ENCODE measurements around the gene PLCB4. TPM values are rescaled to one million over a fixed set of nuclear protein-coding genes. Genes with fewer than 3 reads are reported as not detected.

PLCB4 gene
- total RNA-seq, 1 experiment from 2014 or later: 12.9 TPM

- Mint-ChIP-seq H3K4me1 (ENCODE audit: low read depth, unreplicated experiment) (peaks cover 6% of the 10 kb centered on the region), H3K27ac (ENCODE audit: unreplicated experiment) (no peak overlapping the region), H3K9me3 (ENCODE audit: low read depth, unreplicated experiment) (no peaks in the 10 kb centered on the region), H3K4me3 (ENCODE audit: low read depth, unreplicated experiment) (no peak overlapping the region), H3K27me3 (ENCODE audit: unreplicated experiment) (no peaks in the 10 kb centered on the region), H3K36me3 (ENCODE audit: insufficient read depth, unreplicated experiment) (no peaks in the 10 kb centered on the region)
- DNase-seq: no peak
- intact Hi-C loops (cut with micrococcal nuclease; ENCODE audit: unreplicated experiment): no loop called here
- no peak for TF ChIP-seq CTCF (IDR thresholded peaks at IDR 0.05; ENCODE audit: unreplicated experiment)
- no TSS peak for BruUV-seq (replicated peaks)
- CTCF ChIA-PET: no interaction called here
Observed at GRCh38 chr20:9322661-9323060, 253.8 kb downstream of the PLCB4 start.

- H3K4me1 Mint-ChIP-seq (ENCODE audit: low read depth, unreplicated experiment): peaks cover 6% of the 10 kb centered on the region
- no peak overlapping the region for H3K4me3 Mint-ChIP-seq (ENCODE audit: low read depth, unreplicated experiment)
- H3K36me3 Mint-ChIP-seq (ENCODE audit: insufficient read depth, unreplicated experiment): no peaks in the 10 kb centered on the region
- no peak overlapping the region for H3K27ac Mint-ChIP-seq (ENCODE audit: unreplicated experiment)
- TF ChIP-seq CTCF (IDR thresholded peaks at IDR 0.05; ENCODE audit: unreplicated experiment): peak; percentile 37
- no TSS peak for BruUV-seq (replicated peaks)
- H3K27me3 Mint-ChIP-seq (ENCODE audit: unreplicated experiment): no peaks in the 10 kb centered on the region
- intact Hi-C loops (cut with micrococcal nuclease; ENCODE audit: unreplicated experiment): no loop called here
- H3K9me3 Mint-ChIP-seq (ENCODE audit: low read depth, unreplicated experiment): no peaks in the 10 kb centered on the region
- DNase-seq: no peak
- CTCF ChIA-PET: interaction anchor here (0.6 kb wide), 1 partner anchor 65 kb away, joined by 4 read pairs; no protein-coding TSS in a partner anchor
Observed at GRCh38 chr20:9323622-9324021, 254.7 kb downstream of the PLCB4 start.

- intact Hi-C loops (cut with micrococcal nuclease; ENCODE audit: unreplicated experiment): no loop called here
- H3K9me3 Mint-ChIP-seq (ENCODE audit: low read depth, unreplicated experiment): no peaks in the 10 kb centered on the region
- no peaks in the 10 kb centered on the region for H3K36me3 Mint-ChIP-seq (ENCODE audit: insufficient read depth, unreplicated experiment)
- no peaks in the 10 kb centered on the region for H3K27me3 Mint-ChIP-seq (ENCODE audit: unreplicated experiment)
- no peaks in the 10 kb centered on the region for H3K4me1 Mint-ChIP-seq (ENCODE audit: low read depth, unreplicated experiment)
- DNase-seq: no peak
- TF ChIP-seq CTCF (IDR thresholded peaks at IDR 0.05; ENCODE audit: unreplicated experiment): no peak
- H3K27ac Mint-ChIP-seq (ENCODE audit: unreplicated experiment): no peak overlapping the region
- BruUV-seq (replicated peaks): no TSS peak
- no peak overlapping the region for H3K4me3 Mint-ChIP-seq (ENCODE audit: low read depth, unreplicated experiment)
- CTCF ChIA-PET: interaction anchor here (0.6 to 1.3 kb wide), 4 partner anchors 10 to 625 kb away, joined by 3 to 5 read pairs (median 3); no protein-coding TSS in a partner anchor
Observed at GRCh38 chr20:9329355-9330101, 260.6 kb downstream of the PLCB4 start.

- no peak overlapping the region for H3K27ac Mint-ChIP-seq (ENCODE audit: unreplicated experiment)
- no peak for TF ChIP-seq CTCF (IDR thresholded peaks at IDR 0.05; ENCODE audit: unreplicated experiment)
- BruUV-seq (replicated peaks): no TSS peak
- no peaks in the 10 kb centered on the region for H3K4me1 Mint-ChIP-seq (ENCODE audit: low read depth, unreplicated experiment)
- CTCF ChIA-PET: interaction anchor here (0.6 to 1.3 kb wide), 3 partner anchors 9 to 626 kb away, joined by 3 to 5 read pairs (median 3); no protein-coding TSS in a partner anchor
- H3K36me3 Mint-ChIP-seq (ENCODE audit: insufficient read depth, unreplicated experiment): no peaks in the 10 kb centered on the region
- intact Hi-C loops (cut with micrococcal nuclease; ENCODE audit: unreplicated experiment): no loop called here
- no peak overlapping the region for H3K4me3 Mint-ChIP-seq (ENCODE audit: low read depth, unreplicated experiment)
- H3K9me3 Mint-ChIP-seq (ENCODE audit: low read depth, unreplicated experiment): no peaks in the 10 kb centered on the region
- peak; percentile 25 for DNase-seq
- H3K27me3 Mint-ChIP-seq (ENCODE audit: unreplicated experiment): no peaks in the 10 kb centered on the region
Observed at GRCh38 chr20:9330151-9330550, 261.3 kb downstream of the PLCB4 start.
